T-helper 1 cell treated with Interleukin-12 subunit alpha and Interleukin-12 subunit beta and Interleukin-4 antibody, amounts not matched to agents 30 μg/mL and 1 μg/mL, for 36 hours (primary cell): ENCODE data around the gene SUN2.

Source experiments
- H3K27ac Mint-ChIP-seq: one replicate; pipeline ENCODE4 v1.8.0; 2021; ENCODE audit warnings: mild to moderate bottlenecking, mixed read lengths
- H3K27me3 Mint-ChIP-seq: one replicate; pipeline ENCODE4 v1.8.0; 2021; ENCODE audit warnings: low read depth, mixed read lengths
- H3K36me3 Mint-ChIP-seq: one replicate; pipeline ENCODE4 v1.8.0; 2021; ENCODE audit warnings: low read depth, mixed read lengths
- H3K4me1 Mint-ChIP-seq: one replicate; pipeline ENCODE4 v1.8.0; 2021; ENCODE audit warnings: low read depth, mixed read lengths
- H3K4me3 Mint-ChIP-seq: one replicate; pipeline ENCODE4 v1.8.0; 2021; ENCODE audit warnings: mild to moderate bottlenecking, moderate library complexity, mixed read lengths
- H3K9me3 Mint-ChIP-seq: one replicate; pipeline ENCODE4 v1.8.0; 2021; ENCODE audit warnings: mixed read lengths

Gene SUN2

DNA sequence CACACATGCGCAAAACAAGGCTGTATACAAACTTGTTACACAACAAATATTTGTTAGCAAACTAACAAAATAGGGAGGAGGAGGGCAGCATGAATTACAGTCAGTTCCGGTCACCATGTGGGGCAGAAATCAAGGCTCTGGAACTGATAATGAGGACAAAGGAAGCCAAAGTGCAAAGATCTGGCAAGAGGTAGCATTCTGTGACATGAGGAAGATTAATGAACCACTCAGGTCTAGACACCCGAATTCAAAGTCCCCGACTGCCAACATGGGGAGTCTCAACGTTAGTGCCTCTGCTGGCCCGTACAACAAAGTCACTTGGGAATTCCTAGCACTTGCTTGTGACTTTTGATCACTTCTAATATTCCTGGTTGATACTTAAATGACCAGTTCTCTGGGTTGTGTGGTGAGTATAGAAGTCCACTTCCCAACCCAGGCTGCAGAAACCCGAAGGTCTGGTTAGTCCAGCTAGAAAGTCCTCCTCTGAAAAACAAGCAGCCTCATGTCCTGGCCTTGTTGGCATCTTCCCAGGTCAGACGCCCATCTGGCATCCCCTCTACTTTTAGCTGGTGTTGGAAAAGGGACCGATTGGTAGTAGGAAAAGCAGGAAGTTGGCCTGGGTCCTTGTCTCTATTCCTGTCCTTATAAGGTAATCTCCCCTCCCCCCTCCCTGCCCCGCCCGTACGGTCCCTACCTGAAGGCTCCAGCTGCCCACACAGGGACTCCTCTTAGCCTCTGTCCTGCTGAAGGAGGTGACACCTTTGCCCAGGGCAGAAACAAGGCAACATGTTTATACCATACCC is 1.6 kb downstream of the SUN2 start:
- H3K4me1 Mint-ChIP-seq, result peaks cover 57% of the 10 kb centered on the region
- H3K36me3 Mint-ChIP-seq, result peaks cover 51% of the 10 kb centered on the region
- peak overlapping the region; percentile 98 for H3K4me3 Mint-ChIP-seq
- H3K9me3 Mint-ChIP-seq, result no peaks in the 10 kb centered on the region
- H3K27ac Mint-ChIP-seq, result peak overlapping the region; percentile 83
- H3K27me3 Mint-ChIP-seq, result no peaks in the 10 kb centered on the region

GRCh38 chr22:38751422-38752346 is 4.1 kb downstream of the SUN2 start:
- peak overlapping the region; percentile 98 for H3K4me3 Mint-ChIP-seq
- peaks cover 41% of the 10 kb centered on the region for H3K4me1 Mint-ChIP-seq
- H3K27me3 Mint-ChIP-seq, result no peaks in the 10 kb centered on the region
- no peaks in the 10 kb centered on the region for H3K9me3 Mint-ChIP-seq
- peaks cover 56% of the 10 kb centered on the region for H3K36me3 Mint-ChIP-seq
- peak overlapping the region; percentile 97 for H3K27ac Mint-ChIP-seq

- Mint-ChIP-seq H3K27me3 (no peaks in the 10 kb centered on the region), H3K27ac (peak overlapping the region; percentile 97), H3K36me3 (peaks cover 56% of the 10 kb centered on the region), H3K9me3 (no peaks in the 10 kb centered on the region), H3K4me3 (peak overlapping the region; percentile 98), H3K4me1 (peaks cover 37% of the 10 kb centered on the region)
These were observed 4.8 kb downstream of the SUN2 start for GRCh38 chr22:38751066-38751421.

DNA sequence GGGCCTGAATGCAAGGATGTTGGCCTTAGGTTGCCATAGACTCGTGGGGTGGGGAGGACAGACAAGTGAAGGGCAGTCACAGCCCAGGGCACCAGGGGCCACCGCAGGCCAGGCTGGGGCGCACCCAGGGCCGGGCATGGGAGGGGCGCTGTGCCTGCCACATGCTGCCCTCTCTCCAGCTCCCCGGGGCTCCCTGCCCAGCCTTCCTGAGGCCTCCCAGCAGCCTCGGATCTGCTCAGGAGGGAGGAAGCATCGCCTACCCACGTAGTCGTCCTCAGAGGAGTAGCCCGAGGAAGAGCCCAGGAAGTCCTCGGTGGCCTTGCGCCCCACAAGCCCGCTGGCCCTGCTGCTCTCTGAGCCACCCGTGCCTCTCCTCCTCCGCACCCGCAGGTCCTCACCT is 5.2 kb downstream of the SUN2 start:
- H3K9me3 Mint-ChIP-seq, result no peaks in the 10 kb centered on the region
- peaks cover 37% of the 10 kb centered on the region for H3K4me1 Mint-ChIP-seq
- peak overlapping the region; percentile 98 for H3K4me3 Mint-ChIP-seq

GRCh38 chr22:38750104-38750503 is 5.7 kb downstream of the SUN2 start:
- no peaks in the 10 kb centered on the region for H3K9me3 Mint-ChIP-seq
- H3K4me1 Mint-ChIP-seq, result peaks cover 37% of the 10 kb centered on the region
- H3K4me3 Mint-ChIP-seq, result peak overlapping the region; percentile 54
- H3K27me3 Mint-ChIP-seq, result no peaks in the 10 kb centered on the region
- H3K27ac Mint-ChIP-seq, result peak overlapping the region; percentile 82
- peaks cover 59% of the 10 kb centered on the region for H3K36me3 Mint-ChIP-seq

More for the DNA sequence above, 5.2 kb downstream of the SUN2 start:
- H3K27ac Mint-ChIP-seq, result peak overlapping the region; percentile 82
- H3K27me3 Mint-ChIP-seq, result no peaks in the 10 kb centered on the region
- peaks cover 59% of the 10 kb centered on the region for H3K36me3 Mint-ChIP-seq

GRCh38 chr22:38748487-38749136 is 7.2 kb downstream of the SUN2 start:
- no peaks in the 10 kb centered on the region for H3K27me3 Mint-ChIP-seq
- H3K4me3 Mint-ChIP-seq, result no peak overlapping the region
- peak overlapping the region; percentile 36 for H3K27ac Mint-ChIP-seq
- peaks cover 53% of the 10 kb centered on the region for H3K36me3 Mint-ChIP-seq
- H3K9me3 Mint-ChIP-seq, result no peaks in the 10 kb centered on the region
- peaks cover 41% of the 10 kb centered on the region for H3K4me1 Mint-ChIP-seq

DNA sequence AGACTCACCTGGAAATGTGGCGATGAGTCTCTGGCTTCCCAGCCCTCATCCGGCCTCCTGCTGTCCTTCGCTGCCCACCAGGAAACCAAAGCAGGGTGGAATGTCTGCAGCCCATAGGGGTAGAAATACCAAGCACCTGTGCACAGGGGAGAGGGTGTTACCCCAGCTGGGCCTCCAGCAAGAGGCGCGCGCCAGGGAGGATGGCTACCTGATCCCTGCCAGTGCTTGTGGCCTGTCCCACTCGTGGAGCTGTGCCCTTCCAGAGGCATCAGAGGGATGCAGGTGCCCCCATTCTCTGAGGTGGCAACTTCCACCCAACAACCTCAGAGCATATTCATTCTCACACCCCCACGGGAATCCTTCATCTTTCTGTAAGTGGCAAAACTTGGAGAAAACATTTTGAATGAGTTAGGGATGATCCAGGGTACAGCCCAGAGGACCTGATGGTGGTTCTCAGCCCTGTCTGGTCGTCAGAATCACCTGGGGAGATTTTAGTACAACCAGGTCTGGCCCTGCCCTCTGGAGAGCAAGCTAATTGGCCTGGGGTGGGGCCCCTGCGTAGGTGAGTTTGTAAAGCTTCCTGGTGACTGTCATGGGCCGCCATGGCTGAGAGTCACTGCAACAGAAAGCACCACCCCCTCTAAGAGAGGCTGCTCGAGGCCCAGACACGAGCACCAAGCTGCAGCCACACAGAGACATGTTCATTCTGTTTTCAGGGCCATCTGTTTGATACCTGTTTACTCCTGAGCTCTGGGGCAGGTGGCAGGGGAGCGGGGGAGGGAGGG is 9.9 kb downstream of the SUN2 start:
- Mint-ChIP-seq H3K27me3 (no peaks in the 10 kb centered on the region), H3K4me1 (peaks cover 25% of the 10 kb centered on the region), H3K36me3 (peaks cover 46% of the 10 kb centered on the region), H3K9me3 (no peaks in the 10 kb centered on the region), H3K4me3 (no peak overlapping the region), H3K27ac (no peak overlapping the region)

- Mint-ChIP-seq H3K27ac (no peak overlapping the region), H3K4me3 (no peak overlapping the region), H3K9me3 (no peaks in the 10 kb centered on the region), H3K4me1 (peaks cover 19% of the 10 kb centered on the region), H3K27me3 (no peaks in the 10 kb centered on the region), H3K36me3 (peaks cover 43% of the 10 kb centered on the region)
These were observed 10.8 kb downstream of the SUN2 start for GRCh38 chr22:38744981-38745380.

- Mint-ChIP-seq H3K27ac (no peak overlapping the region), H3K9me3 (no peaks in the 10 kb centered on the region), H3K4me3 (no peak overlapping the region), H3K4me1 (peaks cover 16% of the 10 kb centered on the region), H3K27me3 (no peaks in the 10 kb centered on the region), H3K36me3 (peaks cover 46% of the 10 kb centered on the region)
These were observed 13.4 kb downstream of the SUN2 start for GRCh38 chr22:38742176-38742942.

GRCh38 chr22:38741576-38741975 is 14.2 kb downstream of the SUN2 start:
- H3K27me3 Mint-ChIP-seq, result no peaks in the 10 kb centered on the region
- no peak overlapping the region for H3K4me3 Mint-ChIP-seq
- no peak overlapping the region for H3K27ac Mint-ChIP-seq
- peaks cover 23% of the 10 kb centered on the region for H3K4me1 Mint-ChIP-seq
- no peaks in the 10 kb centered on the region for H3K9me3 Mint-ChIP-seq
- peaks cover 53% of the 10 kb centered on the region for H3K36me3 Mint-ChIP-seq

- no peak overlapping the region for H3K27ac Mint-ChIP-seq
- H3K9me3 Mint-ChIP-seq, result no peaks in the 10 kb centered on the region
- H3K4me1 Mint-ChIP-seq, result peaks cover 24% of the 10 kb centered on the region
- no peaks in the 10 kb centered on the region for H3K27me3 Mint-ChIP-seq
- H3K4me3 Mint-ChIP-seq, result no peak overlapping the region
- peaks cover 55% of the 10 kb centered on the region for H3K36me3 Mint-ChIP-seq
These were observed 14.6 kb downstream of the SUN2 start for GRCh38 chr22:38741166-38741565.

DNA sequence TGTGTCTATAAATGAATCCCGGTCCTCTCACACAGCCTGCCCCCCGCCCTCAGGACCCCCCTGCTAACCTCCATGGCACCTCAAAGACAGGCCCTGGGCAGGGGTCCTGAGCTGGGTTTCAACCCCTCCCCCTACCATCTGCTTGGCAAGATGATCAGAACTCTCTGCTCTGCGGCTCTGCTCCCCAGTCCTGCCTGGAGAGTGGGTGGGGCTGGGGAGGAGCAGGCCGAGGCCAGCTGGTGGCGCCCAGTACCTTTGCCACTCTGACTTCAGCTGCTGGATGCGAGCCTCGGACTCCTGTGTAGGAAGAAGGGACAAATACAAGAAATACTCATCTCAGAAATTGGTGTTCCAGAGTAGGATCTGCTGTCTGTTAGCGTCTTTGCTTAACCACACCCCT is 15.0 kb downstream of the SUN2 start:
- H3K27me3 Mint-ChIP-seq, result no peaks in the 10 kb centered on the region
- H3K36me3 Mint-ChIP-seq, result peaks cover 52% of the 10 kb centered on the region
- no peak overlapping the region for H3K4me3 Mint-ChIP-seq
- H3K9me3 Mint-ChIP-seq, result no peaks in the 10 kb centered on the region
- H3K4me1 Mint-ChIP-seq, result peaks cover 28% of the 10 kb centered on the region
- no peak overlapping the region for H3K27ac Mint-ChIP-seq

- Mint-ChIP-seq H3K36me3 (peaks cover 54% of the 10 kb centered on the region), H3K27ac (no peak overlapping the region), H3K9me3 (no peaks in the 10 kb centered on the region), H3K4me1 (peaks cover 30% of the 10 kb centered on the region), H3K4me3 (no peak overlapping the region), H3K27me3 (no peaks in the 10 kb centered on the region)
These were observed 15.6 kb downstream of the SUN2 start for GRCh38 chr22:38740116-38740723.
